ENCODE data around the gene SNRPB. TPM values are rescaled to one million over a fixed set of nuclear protein-coding genes. Genes with fewer than 3 reads are reported as not detected.

The SNRPB gene
- total and polyA plus RNA-seq, 2 of the 13 experiments (the other 11 are each of a cell fraction or from before 2014, with no cell fraction given): 473 to 844 TPM

DNA sequence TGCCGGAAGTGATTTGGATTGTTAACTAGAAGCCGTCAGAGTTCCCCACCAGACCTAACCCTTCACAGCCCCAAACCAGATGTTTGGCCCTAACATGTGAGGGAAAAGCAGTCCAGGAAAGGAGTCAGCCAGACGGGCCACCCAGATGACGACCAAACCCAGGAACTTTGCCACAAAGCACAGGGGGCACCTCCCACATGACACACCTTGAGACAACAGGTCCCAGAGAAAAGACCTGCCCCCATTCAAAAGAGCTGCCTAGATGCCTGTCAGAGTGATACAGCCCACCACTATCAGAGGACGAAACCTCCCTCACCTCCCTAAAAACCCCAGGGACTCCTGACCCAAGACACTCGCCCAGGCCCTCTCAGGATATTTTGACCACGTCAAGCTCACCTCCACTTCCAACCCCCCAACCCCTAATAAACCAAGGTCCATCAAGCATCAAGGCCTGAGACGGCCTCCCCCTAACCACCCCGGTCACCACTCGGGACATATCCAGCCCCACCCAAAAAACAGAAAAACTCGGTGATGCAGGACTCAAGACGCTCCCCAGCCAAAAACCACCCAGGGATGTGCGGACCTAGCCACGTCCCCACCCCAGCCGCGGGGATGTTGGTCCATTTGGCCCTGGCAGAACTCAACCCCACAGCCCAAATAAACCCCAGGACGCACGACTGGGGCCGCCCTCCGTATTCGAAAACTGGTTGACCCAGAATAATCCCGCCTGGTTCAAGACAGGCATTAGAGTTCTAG, 37.5 kb upstream of the SNRPB start (continued):
- TF ChIP-seq, protein P1, sequence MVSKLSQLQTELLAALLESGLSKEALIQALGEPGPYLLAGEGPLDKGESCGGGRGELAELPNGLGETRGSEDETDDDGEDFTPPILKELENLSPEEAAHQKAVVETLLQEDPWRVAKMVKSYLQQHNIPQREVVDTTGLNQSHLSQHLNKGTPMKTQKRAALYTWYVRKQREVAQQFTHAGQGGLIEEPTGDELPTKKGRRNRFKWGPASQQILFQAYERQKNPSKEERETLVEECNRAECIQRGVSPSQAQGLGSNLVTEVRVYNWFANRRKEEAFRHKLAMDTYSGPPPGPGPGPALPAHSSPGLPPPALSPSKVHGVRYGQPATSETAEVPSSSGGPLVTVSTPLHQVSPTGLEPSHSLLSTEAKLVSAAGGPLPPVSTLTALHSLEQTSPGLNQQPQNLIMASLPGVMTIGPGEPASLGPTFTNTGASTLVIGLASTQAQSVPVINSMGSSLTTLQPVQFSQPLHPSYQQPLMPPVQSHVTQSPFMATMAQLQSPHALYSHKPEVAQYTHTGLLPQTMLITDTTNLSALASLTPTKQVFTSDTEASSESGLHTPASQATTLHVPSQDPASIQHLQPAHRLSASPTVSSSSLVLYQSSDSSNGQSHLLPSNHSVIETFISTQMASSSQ (IDR thresholded peaks at IDR 0.05; ENCODE audit: low read depth): no peak
- TF ChIP-seq, protein P1 (CRISPR knock-in tag; IDR thresholded peaks at IDR 0.05; ENCODE audit: borderline replicate concordance): 0 out of 2 replicates have a peak, but pooled peaks have one; percentile 17
- TF ChIP-seq CREB1 (IDR thresholded peaks at IDR 0.05) (no peak), CREB1 (CRISPR knock-in tag; IDR thresholded peaks at IDR 0.05) (no peak), JUN (CRISPR knock-in tag; IDR thresholded peaks at IDR 0.05) (no peak), PRPF4 (IDR thresholded peaks at IDR 0.05; ENCODE audit: low read depth, low read length, poor library complexity, severe bottlenecking) (no peak), ZNF709 (CRISPR knock-in tag; IDR thresholded peaks at IDR 0.05) (0 out of 2 replicates have a peak, but pooled peaks have one; percentile 18), ZNF331 (CRISPR knock-in tag; IDR thresholded peaks at IDR 0.05) (no peak), ZNF780A (CRISPR knock-in tag; IDR thresholded peaks at IDR 0.05) (no peak), ATF1 (CRISPR knock-in tag; IDR thresholded peaks at IDR 0.05) (no peak), SMAD3 (CRISPR knock-in tag; IDR thresholded peaks at IDR 0.05) (no peak), IRF2 (CRISPR knock-in tag; IDR thresholded peaks at IDR 0.05) (no peak), NFKBIZ (CRISPR knock-in tag; IDR thresholded peaks at IDR 0.05) (0 out of 2 replicates have a peak, but pooled peaks have one; percentile 1), DNMT3B (CRISPR knock-in tag; conservative IDR thresholded peaks at IDR 0.05) (no peak)
- TF ChIP-seq, protein P2, sequence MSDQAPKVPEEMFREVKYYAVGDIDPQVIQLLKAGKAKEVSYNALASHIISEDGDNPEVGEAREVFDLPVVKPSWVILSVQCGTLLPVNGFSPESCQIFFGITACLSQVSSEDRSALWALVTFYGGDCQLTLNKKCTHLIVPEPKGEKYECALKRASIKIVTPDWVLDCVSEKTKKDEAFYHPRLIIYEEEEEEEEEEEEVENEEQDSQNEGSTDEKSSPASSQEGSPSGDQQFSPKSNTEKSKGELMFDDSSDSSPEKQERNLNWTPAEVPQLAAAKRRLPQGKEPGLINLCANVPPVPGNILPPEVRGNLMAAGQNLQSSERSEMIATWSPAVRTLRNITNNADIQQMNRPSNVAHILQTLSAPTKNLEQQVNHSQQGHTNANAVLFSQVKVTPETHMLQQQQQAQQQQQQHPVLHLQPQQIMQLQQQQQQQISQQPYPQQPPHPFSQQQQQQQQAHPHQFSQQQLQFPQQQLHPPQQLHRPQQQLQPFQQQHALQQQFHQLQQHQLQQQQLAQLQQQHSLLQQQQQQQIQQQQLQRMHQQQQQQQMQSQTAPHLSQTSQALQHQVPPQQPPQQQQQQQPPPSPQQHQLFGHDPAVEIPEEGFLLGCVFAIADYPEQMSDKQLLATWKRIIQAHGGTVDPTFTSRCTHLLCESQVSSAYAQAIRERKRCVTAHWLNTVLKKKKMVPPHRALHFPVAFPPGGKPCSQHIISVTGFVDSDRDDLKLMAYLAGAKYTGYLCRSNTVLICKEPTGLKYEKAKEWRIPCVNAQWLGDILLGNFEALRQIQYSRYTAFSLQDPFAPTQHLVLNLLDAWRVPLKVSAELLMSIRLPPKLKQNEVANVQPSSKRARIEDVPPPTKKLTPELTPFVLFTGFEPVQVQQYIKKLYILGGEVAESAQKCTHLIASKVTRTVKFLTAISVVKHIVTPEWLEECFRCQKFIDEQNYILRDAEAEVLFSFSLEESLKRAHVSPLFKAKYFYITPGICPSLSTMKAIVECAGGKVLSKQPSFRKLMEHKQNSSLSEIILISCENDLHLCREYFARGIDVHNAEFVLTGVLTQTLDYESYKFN (CRISPR knock-in tag; conservative IDR thresholded peaks at IDR 0.05): no peak
- TF ChIP-seq, protein P3, sequence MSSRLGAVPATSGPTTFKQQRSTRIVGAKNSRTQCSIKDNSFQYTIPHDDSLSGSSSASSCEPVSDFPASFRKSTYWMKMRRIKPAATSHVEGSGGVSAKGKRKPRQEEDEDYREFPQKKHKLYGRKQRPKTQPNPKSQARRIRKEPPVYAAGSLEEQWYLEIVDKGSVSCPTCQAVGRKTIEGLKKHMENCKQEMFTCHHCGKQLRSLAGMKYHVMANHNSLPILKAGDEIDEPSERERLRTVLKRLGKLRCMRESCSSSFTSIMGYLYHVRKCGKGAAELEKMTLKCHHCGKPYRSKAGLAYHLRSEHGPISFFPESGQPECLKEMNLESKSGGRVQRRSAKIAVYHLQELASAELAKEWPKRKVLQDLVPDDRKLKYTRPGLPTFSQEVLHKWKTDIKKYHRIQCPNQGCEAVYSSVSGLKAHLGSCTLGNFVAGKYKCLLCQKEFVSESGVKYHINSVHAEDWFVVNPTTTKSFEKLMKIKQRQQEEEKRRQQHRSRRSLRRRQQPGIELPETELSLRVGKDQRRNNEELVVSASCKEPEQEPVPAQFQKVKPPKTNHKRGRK (CRISPR knock-in tag; IDR thresholded peaks at IDR 0.05): 0 out of 2 replicates have a peak, but pooled peaks have one; percentile 24
- TF ChIP-seq, protein P4, sequence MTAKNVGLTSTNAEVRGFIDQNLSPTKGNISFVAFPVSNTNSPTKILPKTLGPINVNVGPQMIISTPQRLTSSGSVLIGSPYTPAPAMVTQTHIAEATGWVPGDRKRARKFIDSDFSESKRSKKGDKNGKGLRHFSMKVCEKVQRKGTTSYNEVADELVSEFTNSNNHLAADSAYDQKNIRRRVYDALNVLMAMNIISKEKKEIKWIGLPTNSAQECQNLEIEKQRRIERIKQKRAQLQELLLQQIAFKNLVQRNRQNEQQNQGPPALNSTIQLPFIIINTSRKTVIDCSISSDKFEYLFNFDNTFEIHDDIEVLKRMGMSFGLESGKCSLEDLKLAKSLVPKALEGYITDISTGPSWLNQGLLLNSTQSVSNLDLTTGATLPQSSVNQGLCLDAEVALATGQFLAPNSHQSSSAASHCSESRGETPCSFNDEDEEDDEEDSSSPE (CRISPR knock-in tag; IDR thresholded peaks at IDR 0.05): no peak
- TF ChIP-seq, protein P5, sequence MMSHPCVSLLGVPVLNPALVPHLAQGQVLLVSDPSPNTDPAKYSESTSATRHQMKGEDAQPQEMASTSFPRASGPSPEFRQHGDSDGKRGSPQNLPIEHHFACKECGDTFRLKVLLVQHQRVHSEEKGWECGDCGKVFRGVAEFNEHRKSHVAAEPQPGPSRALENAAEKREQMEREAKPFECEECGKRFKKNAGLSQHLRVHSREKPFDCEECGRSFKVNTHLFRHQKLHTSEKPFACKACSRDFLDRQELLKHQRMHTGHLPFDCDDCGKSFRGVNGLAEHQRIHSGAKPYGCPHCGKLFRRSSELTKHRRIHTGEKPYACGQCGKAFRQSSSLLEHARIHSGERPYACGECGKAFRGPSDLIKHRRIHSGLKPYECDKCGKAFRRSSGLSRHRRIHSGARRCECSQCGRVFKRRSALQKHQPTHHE (CRISPR knock-in tag; IDR thresholded peaks at IDR 0.05; ENCODE audit: borderline replicate concordance): no peak
